ENCODE results near the gene ITGB4. TPM values are rescaled to one million over a fixed set of nuclear protein-coding genes. Genes with fewer than 3 reads are reported as not detected.
A peak's percentile ranks its signal among the peaks of the same experiment; 100 is the strongest.

Gene ITGB4
- total RNA-seq, 1 experiment from 2014 or later, result 568 TPM

GRCh38 chr17:75684924-75685323, 36.3 kb upstream of the ITGB4 start:
- no peak for TF ChIP-seq TCF7L2 (IDR thresholded peaks at IDR 0.05; ENCODE audit: borderline replicate concordance, extremely low read depth, insufficient read depth, insufficient read length)
- no peak for TF ChIP-seq POLR2A (IDR thresholded peaks at IDR 0.05; ENCODE audit: borderline replicate concordance, extremely low read depth, insufficient read depth, insufficient read length)
- TF ChIP-seq MAX (IDR thresholded peaks at IDR 0.05), result peak; percentile 67; the same call in 1 of the 2 replicates
- TF ChIP-seq YY1 (IDR thresholded peaks at IDR 0.05; ENCODE audit: extremely low read depth, insufficient replicate concordance, low read depth, low read length), result peak; percentile 27
- TF ChIP-seq FOSL1 (IDR thresholded peaks at IDR 0.05; ENCODE audit: low read depth), result no peak
- peak; percentile 34; the same call in 1 of the 2 replicates for TF ChIP-seq POLR2AphosphoS5 (IDR thresholded peaks at IDR 0.05; ENCODE audit: low read depth, low read length)
- peak; percentile 70 for TF ChIP-seq SP1 (IDR thresholded peaks at IDR 0.05; ENCODE audit: low read depth)
- Histone ChIP-seq H3K27me3 (ENCODE audit: insufficient read depth, low read length) (no peaks in the 10 kb centered on the region), H3K79me2 (ENCODE audit: insufficient read depth, low read length) (peaks cover 97% of the 10 kb centered on the region), H3K4me1 (ENCODE audit: control insufficient read depth in 1 of 2, insufficient read depth in 2 of 2, low read length in 2 of 2) (peaks cover 71 to 100% of the 10 kb centered on the region in 2 experiments), H4K20me1 (ENCODE audit: insufficient read depth) (no peaks in the 10 kb centered on the region), H2AFZ (ENCODE audit: low read depth, low read length, poor library complexity, severe bottlenecking) (no peak overlapping the region), H3K4me3 (replicated peaks in 1 of 2; ENCODE audit: low read depth in 1 of 2, low read length in 2 of 2) (peak overlapping the region in 1 of 2 experiments; percentile 45; a peak in 3 of 4 replicates), H3K4me2 (ENCODE audit: low read length) (peak overlapping the region; percentile 84), H3K9me2 (ENCODE audit: insufficient read depth) (no peaks in the 10 kb centered on the region), H3K9me3 (ENCODE audit: control insufficient read depth in 1 of 2, insufficient read depth in 1 of 2, low read depth in 1 of 2, low read length in 2 of 2) (no peaks in the 10 kb centered on the region), H3K36me3 (ENCODE audit: control insufficient read depth in 1 of 2, insufficient read depth in 2 of 2, low read length in 2 of 2) (peaks cover 0 to 18% of the 10 kb centered on the region in 2 experiments; a peak in 1 of 4 replicates), H3K9ac (ENCODE audit: low read length) (peak overlapping the region; percentile 66), H3K27ac (ENCODE audit: low read depth, low read length) (peak overlapping the region; percentile 67)
- no TSS peak for BruUV-seq (replicated peaks)
- POLR2A ChIA-PET, result interaction anchor here (1.8 to 6.4 kb wide), 5 partner anchors 8 to 95 kb away, joined by 4 to 41 read pairs (median 16); partner anchors contain the start of gene ITGB4
- intact Hi-C loops (cut with micrococcal nuclease), result no loop called here
- CTCF ChIA-PET, result interaction anchor here (2.5 to 8.5 kb wide), 4 partner anchors 10 to 63 kb away, joined by 17 to 174 read pairs (median 28); partner anchors contain the start of gene SMIM5
- RAD21 ChIA-PET (ENCODE audit: low non-redundant PET in 1 of 2, low total read pairs in 2 of 2, uncharacterized antibody in 2 of 2, unreplicated experiment in 2 of 2), result interaction anchor here in 1 of 2 experiments (1.3 kb wide), 1 partner anchor 9 kb away, joined by 3 read pairs; no protein-coding TSS in a partner anchor
- ATAC-seq (peak; percentile 70), DNase-seq (ENCODE audit: low read depth, low spot score) (no peak)

GRCh38 chr17:75685499-75685898, 35.8 kb upstream of the ITGB4 start:
- H3K4me3 ChIP-seq (replicated peaks in 1 of 2; ENCODE audit: low read depth in 1 of 2, low read length in 2 of 2), result peak overlapping the region in 1 of 2 experiments; percentile 45; a peak in 2 of 4 replicates
- H3K79me2 ChIP-seq (ENCODE audit: insufficient read depth, low read length), result peaks cover 97% of the 10 kb centered on the region
- H3K36me3 ChIP-seq (ENCODE audit: control insufficient read depth in 1 of 2, insufficient read depth in 2 of 2, low read length in 2 of 2), result peaks cover 0 to 21% of the 10 kb centered on the region in 2 experiments; a peak in 1 of 4 replicates
- no peaks in the 10 kb centered on the region for H4K20me1 ChIP-seq (ENCODE audit: insufficient read depth)
- no TSS peak for BruUV-seq (replicated peaks)
- no peaks in the 10 kb centered on the region for H3K9me2 ChIP-seq (ENCODE audit: insufficient read depth)
- H3K9ac ChIP-seq (ENCODE audit: low read length), result peak overlapping the region; percentile 66
- H3K27ac ChIP-seq (ENCODE audit: low read depth, low read length), result peak overlapping the region; percentile 67
- intact Hi-C loops (cut with micrococcal nuclease), result no loop called here
- ATAC-seq (no peak), DNase-seq (ENCODE audit: low read depth, low spot score) (no peak)
- ChIA-PET RAD21 (ENCODE audit: low non-redundant PET in 1 of 2, low total read pairs in 2 of 2, uncharacterized antibody in 2 of 2, unreplicated experiment in 2 of 2) (interaction anchor here in 1 of 2 experiments (1.3 kb wide), 1 partner anchor 8 kb away, joined by 3 read pairs; no protein-coding TSS in a partner anchor), POLR2A (interaction anchor here (0.8 to 4.2 kb wide), 3 partner anchors 8 to 94 kb away, joined by 3 to 16 read pairs (median 14); partner anchors contain the start of gene ITGB4), CTCF (interaction anchor here (1.0 to 8.5 kb wide), 4 partner anchors 9 to 63 kb away, joined by 3 to 174 read pairs (median 28); no protein-coding TSS in a partner anchor)
- H3K9me3 ChIP-seq (ENCODE audit: control insufficient read depth in 1 of 2, insufficient read depth in 1 of 2, low read depth in 1 of 2, low read length in 2 of 2), result no peaks in the 10 kb centered on the region
- no peak overlapping the region for H2AFZ ChIP-seq (ENCODE audit: low read depth, low read length, poor library complexity, severe bottlenecking)
- H3K4me1 ChIP-seq (ENCODE audit: control insufficient read depth in 1 of 2, insufficient read depth in 2 of 2, low read length in 2 of 2), result peaks cover 65 to 99% of the 10 kb centered on the region in 2 experiments
- no peaks in the 10 kb centered on the region for H3K27me3 ChIP-seq (ENCODE audit: insufficient read depth, low read length)
- H3K4me2 ChIP-seq (ENCODE audit: low read length), result peak overlapping the region; percentile 84
- TF ChIP-seq REST (IDR thresholded peaks at IDR 0.05; ENCODE audit: low read depth), result no peak
- no peak for TF ChIP-seq EGR1 (IDR thresholded peaks at IDR 0.05; ENCODE audit: low read depth)
- TF ChIP-seq, protein P1, sequence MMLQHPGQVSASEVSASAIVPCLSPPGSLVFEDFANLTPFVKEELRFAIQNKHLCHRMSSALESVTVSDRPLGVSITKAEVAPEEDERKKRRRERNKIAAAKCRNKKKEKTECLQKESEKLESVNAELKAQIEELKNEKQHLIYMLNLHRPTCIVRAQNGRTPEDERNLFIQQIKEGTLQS (IDR thresholded peaks at IDR 0.05), result no peak
- no peak for TF ChIP-seq POLR2A (IDR thresholded peaks at IDR 0.05; ENCODE audit: borderline replicate concordance, extremely low read depth, insufficient read depth, insufficient read length)
- no peak for TF ChIP-seq EZH2 (IDR thresholded peaks at IDR 0.05)
- TF ChIP-seq, protein P2, sequence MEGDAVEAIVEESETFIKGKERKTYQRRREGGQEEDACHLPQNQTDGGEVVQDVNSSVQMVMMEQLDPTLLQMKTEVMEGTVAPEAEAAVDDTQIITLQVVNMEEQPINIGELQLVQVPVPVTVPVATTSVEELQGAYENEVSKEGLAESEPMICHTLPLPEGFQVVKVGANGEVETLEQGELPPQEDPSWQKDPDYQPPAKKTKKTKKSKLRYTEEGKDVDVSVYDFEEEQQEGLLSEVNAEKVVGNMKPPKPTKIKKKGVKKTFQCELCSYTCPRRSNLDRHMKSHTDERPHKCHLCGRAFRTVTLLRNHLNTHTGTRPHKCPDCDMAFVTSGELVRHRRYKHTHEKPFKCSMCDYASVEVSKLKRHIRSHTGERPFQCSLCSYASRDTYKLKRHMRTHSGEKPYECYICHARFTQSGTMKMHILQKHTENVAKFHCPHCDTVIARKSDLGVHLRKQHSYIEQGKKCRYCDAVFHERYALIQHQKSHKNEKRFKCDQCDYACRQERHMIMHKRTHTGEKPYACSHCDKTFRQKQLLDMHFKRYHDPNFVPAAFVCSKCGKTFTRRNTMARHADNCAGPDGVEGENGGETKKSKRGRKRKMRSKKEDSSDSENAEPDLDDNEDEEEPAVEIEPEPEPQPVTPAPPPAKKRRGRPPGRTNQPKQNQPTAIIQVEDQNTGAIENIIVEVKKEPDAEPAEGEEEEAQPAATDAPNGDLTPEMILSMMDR (IDR thresholded peaks at IDR 0.05 in 2 of 3, conservative IDR thresholded peaks at IDR 0.05 in 1 of 3; ENCODE audit: borderline replicate concordance in 1 of 3, insufficient read depth in 1 of 3, low read depth in 2 of 3, low read length in 2 of 3), result no peak
- no peak for TF ChIP-seq FOSL1 (IDR thresholded peaks at IDR 0.05; ENCODE audit: low read depth)
- TF ChIP-seq JUND (IDR thresholded peaks at IDR 0.05), result no peak
